HCT116 (cell line): ENCODE measurements around the gene GMEB2.

Experiments
- ELF1 ChIP-seq: IDR thresholded peaks from 2 replicates; pipeline ENCODE4 v1.6.1; 2012; ENCODE audit warnings: low read depth, borderline replicate concordance
- EZH2phosphoT487 ChIP-seq: fragments of 200-600 bp; IDR thresholded peaks from 2 replicates; pipeline ENCODE4 v1.6.1; 2018; ENCODE audit warnings: antibody characterized with exemption, borderline replicate concordance
- JUND ChIP-seq: IDR thresholded peaks from 2 replicates; pipeline ENCODE4 v1.6.1; 2012
- POLR2A ChIP-seq: IDR thresholded peaks from 2 replicates; pipeline ENCODE4 v1.7.0; 2011; ENCODE audit warnings: borderline replicate concordance; ENCODE audit not compliant: insufficient read depth, insufficient read length; ENCODE audit errors: extremely low read depth
- POLR2AphosphoS5 ChIP-seq: IDR thresholded peaks from 2 replicates; pipeline ENCODE4 v1.6.1; 2011; ENCODE audit warnings: mild to moderate bottlenecking, low read depth, low read length, moderate library complexity
- RAD21 ChIP-seq: IDR thresholded peaks from 2 replicates; pipeline ENCODE4 v1.6.1; 2012; ENCODE audit warnings: low read depth, mild to moderate bottlenecking
- SIN3A ChIP-seq: IDR thresholded peaks from 2 replicates; pipeline ENCODE4 v1.6.1; 2012; ENCODE audit warnings: low read depth
- SRF ChIP-seq: IDR thresholded peaks from 2 replicates; pipeline ENCODE4 v1.6.1; 2012; ENCODE audit warnings: low read depth
- TCF7L2 ChIP-seq: IDR thresholded peaks from 2 replicates; pipeline ENCODE4 v1.7.0; 2011; ENCODE audit warnings: borderline replicate concordance, inconsistent platforms; ENCODE audit not compliant: insufficient read depth, insufficient read length; ENCODE audit errors: extremely low read depth
- TF ChIP-seq, protein P1 (sequence below), 3 experiments: fragments of 200-600 bp in 1 of 3; sonication (generic) in 1 of 3; IDR thresholded peaks in 2 of 3; conservative IDR thresholded peaks in 1 of 3; 2 replicates each; pipeline ENCODE4 v1.5.1; 2012 to 2017; ENCODE audit warnings: low read depth in 2 of 3, low read length in 2 of 3, antibody characterized with exemption in 1 of 3, borderline replicate concordance in 1 of 3, control low read depth in 1 of 3, mild to moderate bottlenecking in 1 of 3, mixed read lengths in 1 of 3, mixed run types in 1 of 3, moderate library complexity in 1 of 3; ENCODE audit not compliant: insufficient read depth in 1 of 3
- TF ChIP-seq, protein P2 (sequence below): IDR thresholded peaks from 2 replicates; pipeline ENCODE4 v1.6.1; 2012; ENCODE audit warnings: low read depth

- TF ChIP-seq, protein P1, sequence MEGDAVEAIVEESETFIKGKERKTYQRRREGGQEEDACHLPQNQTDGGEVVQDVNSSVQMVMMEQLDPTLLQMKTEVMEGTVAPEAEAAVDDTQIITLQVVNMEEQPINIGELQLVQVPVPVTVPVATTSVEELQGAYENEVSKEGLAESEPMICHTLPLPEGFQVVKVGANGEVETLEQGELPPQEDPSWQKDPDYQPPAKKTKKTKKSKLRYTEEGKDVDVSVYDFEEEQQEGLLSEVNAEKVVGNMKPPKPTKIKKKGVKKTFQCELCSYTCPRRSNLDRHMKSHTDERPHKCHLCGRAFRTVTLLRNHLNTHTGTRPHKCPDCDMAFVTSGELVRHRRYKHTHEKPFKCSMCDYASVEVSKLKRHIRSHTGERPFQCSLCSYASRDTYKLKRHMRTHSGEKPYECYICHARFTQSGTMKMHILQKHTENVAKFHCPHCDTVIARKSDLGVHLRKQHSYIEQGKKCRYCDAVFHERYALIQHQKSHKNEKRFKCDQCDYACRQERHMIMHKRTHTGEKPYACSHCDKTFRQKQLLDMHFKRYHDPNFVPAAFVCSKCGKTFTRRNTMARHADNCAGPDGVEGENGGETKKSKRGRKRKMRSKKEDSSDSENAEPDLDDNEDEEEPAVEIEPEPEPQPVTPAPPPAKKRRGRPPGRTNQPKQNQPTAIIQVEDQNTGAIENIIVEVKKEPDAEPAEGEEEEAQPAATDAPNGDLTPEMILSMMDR (IDR thresholded peaks at IDR 0.05 in 2 of 3, conservative IDR thresholded peaks at IDR 0.05 in 1 of 3; ENCODE audit: borderline replicate concordance in 1 of 3, insufficient read depth in 1 of 3, low read depth in 2 of 3, low read length in 2 of 3): no peak
- TF ChIP-seq SIN3A (no peak), TCF7L2 (no peak), POLR2AphosphoS5 (no peak), JUND (no peak), RAD21 (no peak), EZH2phosphoT487 (no peak), SRF (no peak), ELF1 (no peak), POLR2A (no peak)
- TF ChIP-seq, protein P2, sequence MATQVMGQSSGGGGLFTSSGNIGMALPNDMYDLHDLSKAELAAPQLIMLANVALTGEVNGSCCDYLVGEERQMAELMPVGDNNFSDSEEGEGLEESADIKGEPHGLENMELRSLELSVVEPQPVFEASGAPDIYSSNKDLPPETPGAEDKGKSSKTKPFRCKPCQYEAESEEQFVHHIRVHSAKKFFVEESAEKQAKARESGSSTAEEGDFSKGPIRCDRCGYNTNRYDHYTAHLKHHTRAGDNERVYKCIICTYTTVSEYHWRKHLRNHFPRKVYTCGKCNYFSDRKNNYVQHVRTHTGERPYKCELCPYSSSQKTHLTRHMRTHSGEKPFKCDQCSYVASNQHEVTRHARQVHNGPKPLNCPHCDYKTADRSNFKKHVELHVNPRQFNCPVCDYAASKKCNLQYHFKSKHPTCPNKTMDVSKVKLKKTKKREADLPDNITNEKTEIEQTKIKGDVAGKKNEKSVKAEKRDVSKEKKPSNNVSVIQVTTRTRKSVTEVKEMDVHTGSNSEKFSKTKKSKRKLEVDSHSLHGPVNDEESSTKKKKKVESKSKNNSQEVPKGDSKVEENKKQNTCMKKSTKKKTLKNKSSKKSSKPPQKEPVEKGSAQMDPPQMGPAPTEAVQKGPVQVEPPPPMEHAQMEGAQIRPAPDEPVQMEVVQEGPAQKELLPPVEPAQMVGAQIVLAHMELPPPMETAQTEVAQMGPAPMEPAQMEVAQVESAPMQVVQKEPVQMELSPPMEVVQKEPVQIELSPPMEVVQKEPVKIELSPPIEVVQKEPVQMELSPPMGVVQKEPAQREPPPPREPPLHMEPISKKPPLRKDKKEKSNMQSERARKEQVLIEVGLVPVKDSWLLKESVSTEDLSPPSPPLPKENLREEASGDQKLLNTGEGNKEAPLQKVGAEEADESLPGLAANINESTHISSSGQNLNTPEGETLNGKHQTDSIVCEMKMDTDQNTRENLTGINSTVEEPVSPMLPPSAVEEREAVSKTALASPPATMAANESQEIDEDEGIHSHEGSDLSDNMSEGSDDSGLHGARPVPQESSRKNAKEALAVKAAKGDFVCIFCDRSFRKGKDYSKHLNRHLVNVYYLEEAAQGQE: no peak
Observed at GRCh38 chr20:63557481-63557891, 69.4 kb downstream of the GMEB2 start.
